ENCODE results near the gene ISG20L2. TPM values are rescaled to one million over a fixed set of nuclear protein-coding genes. Genes with fewer than 3 reads are reported as not detected.
A peak's percentile ranks its signal among the peaks of the same experiment; 100 is the strongest.

Gene ISG20L2
- total RNA-seq, 1 experiment from 2014 or later, result 41.7 TPM

- no peaks in the 10 kb centered on the region for H3K27me3 ChIP-seq (ENCODE audit: insufficient read depth, low read length)
- H3K9ac ChIP-seq (ENCODE audit: low read length), result peak within 1 kb of the TSS; percentile 80
- H4K20me1 ChIP-seq (ENCODE audit: insufficient read depth), result no peaks in the 10 kb centered on the region
- intact Hi-C loops (cut with micrococcal nuclease), result loop anchor here (1.0 kb wide), 1 partner anchor 45 kb away; no protein-coding TSS in a partner anchor
- peaks cover 65 to 80% of the 10 kb centered on the region in 2 experiments for H3K4me1 ChIP-seq (ENCODE audit: control insufficient read depth in 1 of 2, insufficient read depth in 2 of 2, low read length in 2 of 2)
- no peaks in the 10 kb centered on the region for H3K9me2 ChIP-seq (ENCODE audit: insufficient read depth)
- H3K4me2 ChIP-seq (ENCODE audit: low read length), result peak within 1 kb of the TSS; percentile 85
- H3K9me3 ChIP-seq (ENCODE audit: control insufficient read depth in 1 of 2, insufficient read depth in 1 of 2, low read depth in 1 of 2, low read length in 2 of 2), result no peaks in the 10 kb centered on the region
- ATAC-seq (peak; percentile 41), DNase-seq (ENCODE audit: low read depth, low spot score) (no peak)
- TF ChIP-seq EZH2 (IDR thresholded peaks at IDR 0.05) (no peak), RAD21 (IDR thresholded peaks at IDR 0.05; ENCODE audit: low read depth) (no peak), POLR2AphosphoS5 (IDR thresholded peaks at IDR 0.05; ENCODE audit: low read depth, low read length) (peak; percentile 56; the same call in 1 of the 2 replicates), ZBTB33 (IDR thresholded peaks at IDR 0.05; ENCODE audit: extremely low read depth, insufficient replicate concordance, low read length) (no peak), SP1 (IDR thresholded peaks at IDR 0.05; ENCODE audit: low read depth) (no peak), ZFX (IDR thresholded peaks at IDR 0.05) (no peak; the same call in 1 of the 2 replicates), EZH2phosphoT487 (IDR thresholded peaks at IDR 0.05; ENCODE audit: borderline replicate concordance) (no peak), YY1 (IDR thresholded peaks at IDR 0.05; ENCODE audit: extremely low read depth, insufficient replicate concordance, low read depth, low read length) (no peak), ZNF274 (IDR thresholded peaks at IDR 0.05; ENCODE audit: low read depth, low read length) (no peak), POLR2A (IDR thresholded peaks at IDR 0.05; ENCODE audit: borderline replicate concordance, extremely low read depth, insufficient read depth, insufficient read length) (peak; percentile 94)
- H3K4me3 ChIP-seq (replicated peaks in 1 of 2; ENCODE audit: low read depth in 1 of 2, low read length in 2 of 2), result peak within 1 kb of the TSS; percentile 62 to 63
- H2AFZ ChIP-seq (ENCODE audit: low read depth, low read length, poor library complexity, severe bottlenecking), result no peak within 1 kb of the TSS
- peaks cover 27% of the 10 kb centered on the region for H3K79me2 ChIP-seq (ENCODE audit: insufficient read depth, low read length)
- CTCF ChIA-PET, result interaction anchor here (0.8 to 14.7 kb wide), 16 partner anchors 8 to 222 kb away, joined by 3 to 310 read pairs (median 6); partner anchors contain the start of genes ISG20L2, METTL25B, NES and NTRK1
- POLR2A ChIA-PET, result interaction anchor here (0.6 to 6.4 kb wide), 14 partner anchors 9 to 372 kb away, joined by 3 to 87 read pairs (median 5); partner anchors contain the start of genes ISG20L2, MEF2D, METTL25B and MRPL24
- RAD21 ChIA-PET (ENCODE audit: low non-redundant PET in 1 of 2, low total read pairs in 2 of 2, uncharacterized antibody in 2 of 2, unreplicated experiment in 2 of 2), result interaction anchor here (1.6 to 3.5 kb wide), 6 partner anchors 13 to 21 kb away, joined by 4 to 45 read pairs (median 13); no protein-coding TSS in a partner anchor
- peak within 1 kb of the TSS; percentile 89 for H3K27ac ChIP-seq (ENCODE audit: low read depth, low read length)
- TSS peak; percentile 67 for BruUV-seq (replicated peaks)
- H3K36me3 ChIP-seq (ENCODE audit: control insufficient read depth in 1 of 2, insufficient read depth in 2 of 2, low read length in 2 of 2), result peaks cover 7 to 8% of the 10 kb centered on the region in 2 experiments; a peak in 3 of 4 replicates
Observed at GRCh38 chr1:156705321-156705917, 23.1 kb downstream of the ISG20L2 start, which contains the start of gene CRABP2. Gene CRABP2 (minus strand): TSS chr1:156705583. CDS start chr1:156705446, 137 bp downstream.

Measured in HCT116 (cell line).